Loucy (cell line): ENCODE results near the gene CDHR5.

Experiments
- H2AFZ ChIP-seq: fragments of 200-600 bp; sonication (generic); 2 replicates; pipeline ENCODE4 v1.6.0; 2016; ENCODE audit warnings: antibody characterized with exemption, mild to moderate bottlenecking, low read length, moderate library complexity
- H3F3A ChIP-seq: fragments of 200-600 bp; 2 replicates; pipeline ENCODE4 v1.6.0; 2016; ENCODE audit warnings: antibody characterized with exemption, low read depth, mild to moderate bottlenecking
- H3K27me3 ChIP-seq: fragments of 200-600 bp; sonication (generic); 2 replicates; pipeline ENCODE4 v1.6.1; 2014; ENCODE audit warnings: low read length, mild to moderate bottlenecking; ENCODE audit not compliant: insufficient read depth, poor library complexity, severe bottlenecking
- H3K36me3 ChIP-seq: fragments of 200-600 bp; sonication (generic); 2 replicates; pipeline ENCODE4 v1.6.1; 2016; ENCODE audit warnings: low read length; ENCODE audit not compliant: insufficient read depth
- H3K4me1 ChIP-seq: fragments of 200-600 bp; sonication (generic); 2 replicates; pipeline ENCODE4 v1.5.1; 2014; ENCODE audit warnings: low read length, mild to moderate bottlenecking; ENCODE audit not compliant: insufficient read depth, poor library complexity, severe bottlenecking
- H3K4me2 ChIP-seq: fragments of 200-600 bp; sonication (generic); 2 replicates; pipeline ENCODE4 v1.6.0; 2014; ENCODE audit warnings: antibody characterized with exemption, low read length, low read depth, mild to moderate bottlenecking; ENCODE audit not compliant: poor library complexity, severe bottlenecking
- H3K4me3 ChIP-seq: fragments of 200-600 bp; sonication (generic); 2 replicates; pipeline ENCODE4 v1.5.1; 2014; ENCODE audit warnings: low read length, mild to moderate bottlenecking, mixed read lengths; ENCODE audit not compliant: poor library complexity, severe bottlenecking
- H3K79me2 ChIP-seq: fragments of 200-600 bp; sonication (generic); 2 replicates; pipeline ENCODE4 v1.6.1; 2014; ENCODE audit warnings: low read length; ENCODE audit not compliant: insufficient read depth
- H3K9ac ChIP-seq: fragments of 200-600 bp; sonication (generic); 2 replicates; pipeline ENCODE4 v1.6.0; 2014; ENCODE audit warnings: mild to moderate bottlenecking, low read depth, low read length, moderate library complexity; ENCODE audit not compliant: poor library complexity, severe bottlenecking
- H3K9me2 ChIP-seq: fragments of 200-600 bp; sonication (generic); replicated peaks from 2 replicates; pipeline ENCODE4 v1.6.1; 2016; ENCODE audit warnings: low read depth, low read length, mixed read lengths
- H3K9me3 ChIP-seq: fragments of 200-600 bp; sonication (generic); 2 replicates; pipeline ENCODE4 v1.6.1; 2014; ENCODE audit warnings: mild to moderate bottlenecking, antibody characterized with exemption, low read length, low read depth; ENCODE audit not compliant: insufficient read depth
- H4K20me1 ChIP-seq: fragments of 200-600 bp; sonication (generic); 2 replicates; pipeline ENCODE4 v1.6.0; 2014; ENCODE audit warnings: antibody characterized with exemption, low read length, mild to moderate bottlenecking; ENCODE audit not compliant: insufficient read depth, poor library complexity, severe bottlenecking
- EZH2phosphoT487 ChIP-seq: fragments of 200-600 bp; IDR thresholded peaks from 2 replicates; pipeline ENCODE4 v1.6.1; 2018; ENCODE audit warnings: antibody characterized with exemption, mild to moderate bottlenecking, moderate library complexity, borderline replicate concordance
- TF ChIP-seq, protein P1 (sequence below): fragments of 200-600 bp; sonication (generic); conservative IDR thresholded peaks from 2 replicates; pipeline ENCODE4 v1.5.1; 2014; ENCODE audit warnings: mild to moderate bottlenecking, antibody characterized with exemption, low read length

Gene CDHR5

DNA sequence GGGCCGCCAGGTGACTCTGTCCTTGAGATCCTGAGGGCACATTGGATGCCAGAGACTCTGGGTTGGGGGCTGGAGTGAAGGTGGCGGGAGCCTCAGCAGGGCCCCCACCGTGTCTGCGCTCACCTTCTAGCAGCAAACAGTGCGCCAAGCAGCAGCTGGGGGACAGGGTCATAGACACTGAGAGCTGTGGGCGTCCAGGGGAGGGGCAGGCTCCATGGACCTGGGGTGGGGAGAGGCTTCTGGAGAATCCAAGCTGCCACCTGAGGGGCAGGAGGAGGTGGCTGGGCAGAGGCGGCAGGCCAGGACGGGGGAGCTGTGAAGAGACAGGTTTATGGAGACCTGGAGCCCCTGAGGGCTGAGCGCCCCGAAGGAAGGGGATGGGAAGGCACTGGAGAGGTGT, 40.5 kb downstream of the CDHR5 start:
- H3K27me3 ChIP-seq: no peaks in the 10 kb centered on the region
- H3K4me1 ChIP-seq: peaks cover 12% of the 10 kb centered on the region
- no peaks in the 10 kb centered on the region for H3K9me2 ChIP-seq
- no peaks in the 10 kb centered on the region for H3K9me3 ChIP-seq
- H3K36me3 ChIP-seq: peaks cover 65% of the 10 kb centered on the region; the same call in 1 of the 2 replicates
- no peak overlapping the region for H2AFZ ChIP-seq
- H3K9ac ChIP-seq: no peak overlapping the region
- no peak overlapping the region for H3K4me2 ChIP-seq
- no peak overlapping the region for H3K4me3 ChIP-seq
- no peaks in the 10 kb centered on the region for H3F3A ChIP-seq
- TF ChIP-seq, protein P1, sequence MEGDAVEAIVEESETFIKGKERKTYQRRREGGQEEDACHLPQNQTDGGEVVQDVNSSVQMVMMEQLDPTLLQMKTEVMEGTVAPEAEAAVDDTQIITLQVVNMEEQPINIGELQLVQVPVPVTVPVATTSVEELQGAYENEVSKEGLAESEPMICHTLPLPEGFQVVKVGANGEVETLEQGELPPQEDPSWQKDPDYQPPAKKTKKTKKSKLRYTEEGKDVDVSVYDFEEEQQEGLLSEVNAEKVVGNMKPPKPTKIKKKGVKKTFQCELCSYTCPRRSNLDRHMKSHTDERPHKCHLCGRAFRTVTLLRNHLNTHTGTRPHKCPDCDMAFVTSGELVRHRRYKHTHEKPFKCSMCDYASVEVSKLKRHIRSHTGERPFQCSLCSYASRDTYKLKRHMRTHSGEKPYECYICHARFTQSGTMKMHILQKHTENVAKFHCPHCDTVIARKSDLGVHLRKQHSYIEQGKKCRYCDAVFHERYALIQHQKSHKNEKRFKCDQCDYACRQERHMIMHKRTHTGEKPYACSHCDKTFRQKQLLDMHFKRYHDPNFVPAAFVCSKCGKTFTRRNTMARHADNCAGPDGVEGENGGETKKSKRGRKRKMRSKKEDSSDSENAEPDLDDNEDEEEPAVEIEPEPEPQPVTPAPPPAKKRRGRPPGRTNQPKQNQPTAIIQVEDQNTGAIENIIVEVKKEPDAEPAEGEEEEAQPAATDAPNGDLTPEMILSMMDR: no peak
- no peak for TF ChIP-seq EZH2phosphoT487
- H4K20me1 ChIP-seq: peaks cover 44% of the 10 kb centered on the region
- H3K79me2 ChIP-seq: peaks cover 69% of the 10 kb centered on the region

DNA sequence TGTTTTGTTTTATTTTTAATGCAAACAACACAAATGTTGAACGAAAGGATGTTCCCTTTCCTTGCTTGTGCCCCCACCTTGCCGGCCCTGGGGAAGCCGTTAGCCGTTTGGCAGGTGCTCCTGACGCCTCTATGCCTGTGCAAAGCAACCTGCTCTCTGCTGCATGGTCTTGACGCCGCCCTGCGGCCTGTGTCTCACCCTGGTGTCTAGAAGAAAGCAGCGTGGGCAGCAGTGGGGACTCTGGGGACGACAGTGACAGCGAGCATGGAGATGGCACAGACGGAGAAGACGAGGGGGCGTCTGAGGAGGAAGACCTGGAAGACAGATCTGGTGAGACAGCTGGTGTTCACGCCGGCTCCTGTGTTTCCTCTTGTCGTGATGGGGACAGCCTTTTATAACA, 43.0 kb downstream of the CDHR5 start:
- no peak overlapping the region for H3K4me3 ChIP-seq
- H3K9ac ChIP-seq: no peak overlapping the region
- TF ChIP-seq, protein P1: no peak
- no peak for TF ChIP-seq EZH2phosphoT487
- peaks cover 42% of the 10 kb centered on the region; the same call in 1 of the 2 replicates for H3K36me3 ChIP-seq
- no peaks in the 10 kb centered on the region for H3K9me2 ChIP-seq
- H3F3A ChIP-seq: no peaks in the 10 kb centered on the region
- no peaks in the 10 kb centered on the region for H3K9me3 ChIP-seq
- H3K4me1 ChIP-seq: peaks cover 30% of the 10 kb centered on the region
- H3K4me2 ChIP-seq: no peak overlapping the region
- no peak overlapping the region for H2AFZ ChIP-seq
- no peaks in the 10 kb centered on the region for H3K27me3 ChIP-seq
- H3K79me2 ChIP-seq: peaks cover 79% of the 10 kb centered on the region
- peaks cover 67% of the 10 kb centered on the region for H4K20me1 ChIP-seq

GRCh38 chr11:581342-581741, 43.4 kb downstream of the CDHR5 start:
- Histone ChIP-seq H3K9ac (no peak overlapping the region), H3K4me1 (peaks cover 30% of the 10 kb centered on the region), H2AFZ (no peak overlapping the region), H3K36me3 (peaks cover 37% of the 10 kb centered on the region; the same call in 1 of the 2 replicates), H4K20me1 (peaks cover 68% of the 10 kb centered on the region), H3K79me2 (peaks cover 81% of the 10 kb centered on the region), H3F3A (no peaks in the 10 kb centered on the region), H3K27me3 (no peaks in the 10 kb centered on the region), H3K9me3 (no peaks in the 10 kb centered on the region), H3K4me3 (no peak overlapping the region), H3K9me2 (no peaks in the 10 kb centered on the region), H3K4me2 (peak overlapping the region; percentile 3)
- no peak for TF ChIP-seq EZH2phosphoT487
- TF ChIP-seq, protein P1: no peak
